GM12865 (cell line): ENCODE data around the gene CTXND1.

ENCODE experiments used
- DNase-seq: peaks from one replicate; pipeline ENCODE4 v3.0.0; 2010; ENCODE audit warnings: low read depth
- H3K4me3 ChIP-seq: 2 replicates; pipeline ENCODE4 v1.5.1; 2011; ENCODE audit warnings: mild to moderate bottlenecking, low read depth, low read length, control low read depth
- CTCF ChIP-seq: IDR thresholded peaks from 2 replicates; pipeline ENCODE4 v1.5.1; 2011; ENCODE audit warnings: low read length, control low read depth, low read depth, inconsistent platforms; ENCODE audit not compliant: insufficient read depth; ENCODE audit errors: missing control alignments

Gene CTXND1

GRCh38 chr15:80191897-80192595 lies 60.0 kb downstream of the CTXND1 start:
- DNase-seq = no peak
- no peak overlapping the region for H3K4me3 ChIP-seq
- TF ChIP-seq CTCF = no peak

DNA sequence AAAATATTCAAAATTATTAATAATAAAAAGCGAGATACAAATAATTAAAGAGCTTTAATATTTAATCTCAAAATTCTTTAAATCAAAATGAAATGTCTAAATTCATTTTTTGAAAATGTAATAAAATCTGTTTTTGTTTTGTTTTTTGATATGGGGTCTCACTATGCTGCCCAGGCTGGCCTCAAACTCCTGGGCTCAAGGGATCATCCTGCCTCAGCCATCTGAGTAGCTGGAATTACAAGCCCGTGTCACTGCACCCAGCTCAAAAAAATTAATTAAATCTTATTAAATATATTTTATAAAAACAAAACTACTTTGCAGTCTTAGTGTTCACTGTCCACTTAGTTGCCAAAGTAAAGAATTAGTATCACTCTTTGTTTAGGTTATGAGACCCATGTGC lies 60.8 kb downstream of the CTXND1 start:
- no peak overlapping the region for H3K4me3 ChIP-seq
- no peak for TF ChIP-seq CTCF
- no peak for DNase-seq

GRCh38 chr15:80188251-80188650 lies 63.8 kb downstream of the CTXND1 start:
- DNase-seq = no peak
- no peak for TF ChIP-seq CTCF
- H3K4me3 ChIP-seq = no peak overlapping the region

GRCh38 chr15:80186597-80186996 lies 65.4 kb downstream of the CTXND1 start:
- no peak overlapping the region for H3K4me3 ChIP-seq
- DNase-seq = no peak
- TF ChIP-seq CTCF = no peak

DNA sequence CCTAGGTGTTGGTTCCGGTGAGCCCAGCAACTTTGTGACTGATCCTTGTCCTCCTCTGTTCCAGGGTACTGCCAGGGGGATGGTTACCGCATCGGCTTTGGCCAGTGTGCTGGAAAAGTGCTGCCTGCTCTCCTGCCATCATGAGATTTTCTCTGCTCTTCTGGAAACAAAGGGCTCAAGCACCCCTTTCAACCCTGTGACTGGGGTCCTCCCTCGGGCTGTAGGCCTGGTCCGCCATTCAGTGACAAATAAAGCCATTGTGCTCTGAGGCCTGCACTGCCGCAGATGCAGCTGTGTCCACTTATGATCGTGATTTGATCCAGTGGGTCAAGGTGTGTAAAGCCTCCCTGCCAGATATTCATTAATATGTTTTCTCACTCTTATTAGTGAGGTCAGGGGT lies 65.9 kb downstream of the CTXND1 start:
- H3K4me3 ChIP-seq = no peak overlapping the region
- no peak for TF ChIP-seq CTCF
- no peak for DNase-seq

DNA sequence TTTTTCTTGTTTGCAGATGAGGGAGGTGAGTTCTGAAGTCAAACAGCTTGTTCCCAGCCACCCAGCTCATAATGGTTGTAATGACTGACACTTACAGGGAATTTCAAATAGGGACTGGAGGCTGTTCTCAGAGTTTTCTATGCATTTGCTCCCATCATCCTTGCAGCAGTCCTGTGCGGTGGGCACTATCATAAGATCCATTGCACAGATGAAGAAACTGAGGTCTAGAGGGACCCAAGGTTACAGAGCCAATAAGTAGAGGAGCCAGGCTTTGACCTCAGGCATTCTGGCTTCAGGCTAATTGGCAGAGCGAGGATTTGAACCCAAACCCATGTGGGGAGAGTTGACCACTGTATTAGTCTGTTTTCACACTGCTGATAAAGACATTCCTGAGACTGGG lies 66.9 kb downstream of the CTXND1 start:
- DNase-seq = no peak
- no peak for TF ChIP-seq CTCF
- no peak overlapping the region for H3K4me3 ChIP-seq

GRCh38 chr15:80184554-80184953 lies 67.5 kb downstream of the CTXND1 start:
- TF ChIP-seq CTCF = no peak
- H3K4me3 ChIP-seq = no peak overlapping the region

More at GRCh38 chr15:80184554-80184953, 67.5 kb downstream of the CTXND1 start:
- DNase-seq = no peak
